NT2/D1 (cell line): Measurements from ENCODE around the gene COPS2.
A peak's percentile ranks its signal among the peaks of the same experiment; 100 is the strongest.

Source experiments
- DNase-seq: peaks from one replicate; pipeline ENCODE4 v3.0.0-alpha.2; 2011; ENCODE audit warnings: low read depth, low spot score
- H3K27me3 ChIP-seq: 2 replicates; pipeline ENCODE4 v1.6.0; 2011; ENCODE audit warnings: mild to moderate bottlenecking; ENCODE audit not compliant: insufficient read length, insufficient read depth
- H3K36me3 ChIP-seq: 2 replicates; pipeline ENCODE4 v1.6.1; 2011; ENCODE audit warnings: mild to moderate bottlenecking, low read length, mixed read lengths; ENCODE audit not compliant: insufficient read depth, insufficient read length
- H3K4me1 ChIP-seq: 2 replicates; pipeline ENCODE4 v1.5.1; 2011; ENCODE audit not compliant: insufficient read depth, insufficient read length
- H3K4me3 ChIP-seq: 2 replicates; pipeline ENCODE4 v1.5.1; 2011; ENCODE audit warnings: low read depth; ENCODE audit not compliant: insufficient read length
- H3K9ac ChIP-seq: 2 replicates; pipeline ENCODE4 v1.6.0; 2011; ENCODE audit warnings: low read depth; ENCODE audit not compliant: insufficient read length
- H3K9me3 ChIP-seq: 2 replicates; pipeline ENCODE4 v1.5.1; 2011; ENCODE audit warnings: mild to moderate bottlenecking, low read length; ENCODE audit not compliant: insufficient read depth
- SUZ12 ChIP-seq: IDR thresholded peaks from 2 replicates; pipeline ENCODE4 v1.6.1; 2011; ENCODE audit not compliant: insufficient read length, insufficient read depth; ENCODE audit errors: extremely low read depth
- YY1 ChIP-seq: IDR thresholded peaks from 2 replicates; pipeline ENCODE4 v1.6.1; 2011; ENCODE audit not compliant: insufficient read length, insufficient read depth
- ZNF274 ChIP-seq: IDR thresholded peaks from 2 replicates; pipeline ENCODE4 v1.6.1; 2011; ENCODE audit warnings: mild to moderate bottlenecking, low read depth, low read length

COPS2 gene

GRCh38 chr15:49154799-49155109, 645 bp downstream of the COPS2 start:
- TF ChIP-seq SUZ12 (no peak), ZNF274 (no peak), YY1 (no peak)
- no peak for DNase-seq
- peak overlapping the region; percentile 98 for H3K9ac ChIP-seq

GRCh38 chr15:49154359-49154758, 1.0 kb downstream of the COPS2 start:
- Histone ChIP-seq H3K9me3 (no peaks in the 10 kb centered on the region), H3K4me1 (no peaks in the 10 kb centered on the region), H3K4me3 (peak overlapping the region; percentile 97), H3K36me3 (peaks cover 5% of the 10 kb centered on the region), H3K27me3 (no peaks in the 10 kb centered on the region), H3K9ac (peak overlapping the region; percentile 98)
- DNase-seq = no peak
- TF ChIP-seq ZNF274 (no peak), SUZ12 (no peak), YY1 (no peak)

More at GRCh38 chr15:49154799-49155109, 645 bp downstream of the COPS2 start:
- H3K27me3 ChIP-seq = no peaks in the 10 kb centered on the region
- H3K9me3 ChIP-seq = no peaks in the 10 kb centered on the region
- peak overlapping the region; percentile 97 for H3K4me3 ChIP-seq
- H3K36me3 ChIP-seq = peaks cover 5% of the 10 kb centered on the region
- no peaks in the 10 kb centered on the region for H3K4me1 ChIP-seq

GRCh38 chr15:49152552-49153312, 2.7 kb downstream of the COPS2 start:
- no peak overlapping the region for H3K4me3 ChIP-seq
- H3K9ac ChIP-seq = no peak overlapping the region

GRCh38 chr15:49151831-49152230, 3.6 kb downstream of the COPS2 start:
- Histone ChIP-seq H3K4me1 (no peaks in the 10 kb centered on the region), H3K4me3 (no peak overlapping the region), H3K9me3 (no peaks in the 10 kb centered on the region), H3K36me3 (peaks cover 5% of the 10 kb centered on the region), H3K9ac (no peak overlapping the region), H3K27me3 (no peaks in the 10 kb centered on the region)
- no peak for TF ChIP-seq YY1
- no peak for TF ChIP-seq SUZ12
- no peak for TF ChIP-seq ZNF274
- no peak for DNase-seq

More at GRCh38 chr15:49152552-49153312, 2.7 kb downstream of the COPS2 start:
- Histone ChIP-seq H3K4me1 (no peaks in the 10 kb centered on the region), H3K9me3 (no peaks in the 10 kb centered on the region), H3K36me3 (peaks cover 5% of the 10 kb centered on the region), H3K27me3 (no peaks in the 10 kb centered on the region)
- TF ChIP-seq YY1 = no peak
- no peak for TF ChIP-seq ZNF274
- TF ChIP-seq SUZ12 = no peak
- no peak for DNase-seq

GRCh38 chr15:49148727-49149126, 6.7 kb downstream of the COPS2 start:
- Histone ChIP-seq H3K9me3 (no peaks in the 10 kb centered on the region), H3K9ac (no peak overlapping the region), H3K27me3 (no peaks in the 10 kb centered on the region), H3K36me3 (peaks cover 11% of the 10 kb centered on the region), H3K4me1 (no peaks in the 10 kb centered on the region), H3K4me3 (no peak overlapping the region)
- TF ChIP-seq ZNF274 = no peak
- TF ChIP-seq YY1 = no peak
- no peak for TF ChIP-seq SUZ12
- DNase-seq = no peak

GRCh38 chr15:49148298-49148697, 7.1 kb downstream of the COPS2 start:
- no peak overlapping the region for H3K9ac ChIP-seq
- no peaks in the 10 kb centered on the region for H3K4me1 ChIP-seq
- DNase-seq = no peak
- TF ChIP-seq ZNF274 = no peak
- no peak for TF ChIP-seq SUZ12
- TF ChIP-seq YY1 = no peak
- no peak overlapping the region for H3K4me3 ChIP-seq
- H3K36me3 ChIP-seq = peaks cover 12% of the 10 kb centered on the region
- no peaks in the 10 kb centered on the region for H3K9me3 ChIP-seq
- H3K27me3 ChIP-seq = no peaks in the 10 kb centered on the region

- H3K9me3 ChIP-seq = no peaks in the 10 kb centered on the region
- TF ChIP-seq ZNF274 = no peak
- TF ChIP-seq SUZ12 = no peak
- TF ChIP-seq YY1 = no peak
- no peak overlapping the region for H3K4me3 ChIP-seq
- H3K36me3 ChIP-seq = peaks cover 34% of the 10 kb centered on the region
- H3K4me1 ChIP-seq = no peaks in the 10 kb centered on the region
- no peaks in the 10 kb centered on the region for H3K27me3 ChIP-seq
- DNase-seq = no peak
- no peak overlapping the region for H3K9ac ChIP-seq
Observed at GRCh38 chr15:49145651-49146609, 9.5 kb downstream of the COPS2 start.
